Neural cell (in vitro differentiated cells): ENCODE data around the gene DPH3. TPM values are rescaled to one million over a fixed set of nuclear protein-coding genes. Genes with fewer than 3 reads are reported as not detected.

Source experiments
- H2AFZ ChIP-seq: fragments of 200-600, 300-800 bp; sonication (generic), shearing (Covaris generic); 2 replicates; pipeline ENCODE4 v1.6.0; 2014; ENCODE audit warnings: low read depth, mild to moderate bottlenecking, antibody characterized with exemption, low read length, moderate library complexity
- H3F3A ChIP-seq: fragments of 200-600 bp; shearing (Covaris generic); 2 replicates; pipeline ENCODE4 v1.6.1; 2016; ENCODE audit warnings: mild to moderate bottlenecking, moderate library complexity, mixed read lengths, antibody characterized with exemption, low read length; ENCODE audit not compliant: insufficient read depth, poor library complexity, severe bottlenecking
- H3K27ac ChIP-seq: fragments of 200-600, 300-800 bp; sonication (generic), shearing (Covaris generic); 2 replicates; pipeline ENCODE4 v1.5.1; 2014; ENCODE audit warnings: mild to moderate bottlenecking, low read length, moderate library complexity
- H3K27me3 ChIP-seq: fragments of 300-800, 200-600 bp; sonication (generic), shearing (Covaris generic); 2 replicates; pipeline ENCODE4 v1.6.0; 2014; ENCODE audit warnings: mild to moderate bottlenecking, low read depth, low read length, moderate library complexity; ENCODE audit not compliant: insufficient read depth
- H3K36me3 ChIP-seq: fragments of 300-800, 200-600 bp; sonication (generic), shearing (Covaris generic); 2 replicates; pipeline ENCODE4 v1.5.1; 2014; ENCODE audit warnings: mild to moderate bottlenecking, antibody characterized with exemption, low read length, moderate library complexity; ENCODE audit not compliant: insufficient read depth
- H3K4me2 ChIP-seq: fragments of 300-800, 200-600 bp; sonication (generic), shearing (Covaris generic); 2 replicates; pipeline ENCODE4 v1.6.0; 2014; ENCODE audit warnings: mild to moderate bottlenecking, low read length
- H3K4me3 ChIP-seq: fragments of 300-800, 200-600 bp; sonication (generic), shearing (Covaris generic); 2 replicates; pipeline ENCODE4 v1.5.1; 2014; ENCODE audit warnings: mild to moderate bottlenecking, low read length, moderate library complexity
- H3K79me2 ChIP-seq: fragments of 200-600 bp; shearing (Covaris generic); replicated peaks from 2 replicates; pipeline ENCODE4 v1.6.0; 2014; ENCODE audit warnings: mild to moderate bottlenecking, low read length, moderate library complexity; ENCODE audit not compliant: insufficient read depth
- H3K9ac ChIP-seq: fragments of 300-800, 200-600 bp; sonication (generic), shearing (Covaris generic); 2 replicates; pipeline ENCODE4 v1.6.1; 2016; ENCODE audit warnings: mild to moderate bottlenecking, low read length, mixed read lengths
- H3K9me2 ChIP-seq: fragments of 200-600 bp; shearing (Covaris generic); 2 replicates; pipeline ENCODE4 v1.6.1; 2016; ENCODE audit warnings: mild to moderate bottlenecking, low read length, mixed read lengths; ENCODE audit not compliant: insufficient read depth
- H3K9me3 ChIP-seq: fragments of 200-600, 300-800 bp; sonication (generic), shearing (Covaris generic); 2 replicates; pipeline ENCODE4 v1.6.1; 2016; ENCODE audit warnings: mild to moderate bottlenecking, mixed run types, low read length, moderate library complexity, mixed read lengths
- H4K20me1 ChIP-seq: fragments of 200-600 bp; shearing (Covaris generic); 2 replicates; pipeline ENCODE4 v1.6.1; 2016; ENCODE audit warnings: mild to moderate bottlenecking, mixed run types; ENCODE audit not compliant: insufficient read depth
- CTCF ChIP-seq: fragments of 450-650 bp; IDR thresholded peaks from 2 replicates; pipeline ENCODE4 v1.5.1; 2014; ENCODE audit warnings: antibody characterized with exemption, mild to moderate bottlenecking, moderate library complexity; ENCODE audit not compliant: poor library complexity, severe bottlenecking
- EP300 ChIP-seq: fragments of 450-650 bp; conservative IDR thresholded peaks from 2 replicates; pipeline ENCODE4 v1.6.1; 2014; ENCODE audit warnings: antibody characterized with exemption, mild to moderate bottlenecking, moderate library complexity; ENCODE audit not compliant: poor library complexity, severe bottlenecking
- EZH2 ChIP-seq: fragments of 200-600, 300-800 bp; shearing (Covaris generic), sonication (generic); IDR thresholded peaks from 2 replicates; pipeline ENCODE4 v1.6.1; 2014; ENCODE audit warnings: antibody characterized with exemption, low read length, borderline replicate concordance, mild to moderate bottlenecking; ENCODE audit not compliant: insufficient read depth, poor library complexity, severe bottlenecking
- MXI1 ChIP-seq: fragments of 450-650 bp; conservative IDR thresholded peaks from 2 replicates; pipeline ENCODE4 v1.6.1; 2014; ENCODE audit warnings: antibody characterized with exemption, mild to moderate bottlenecking; ENCODE audit not compliant: poor library complexity, severe bottlenecking
- POLR2AphosphoS5 ChIP-seq: IDR thresholded peaks from 2 replicates; pipeline ENCODE4 v1.6.1; 2012
- RAD21 ChIP-seq: fragments of 450-650 bp; conservative IDR thresholded peaks from 2 replicates; pipeline ENCODE4 v1.6.1; 2014; ENCODE audit warnings: antibody characterized with exemption, mild to moderate bottlenecking, moderate library complexity
- REST ChIP-seq: IDR thresholded peaks from 2 replicates; pipeline ENCODE4 v1.6.1; 2012; ENCODE audit warnings: borderline replicate concordance
- SMC3 ChIP-seq: fragments of 450-650 bp; conservative IDR thresholded peaks from 2 replicates; pipeline ENCODE4 v1.6.1; 2014; ENCODE audit warnings: antibody characterized with exemption, mild to moderate bottlenecking, moderate library complexity; ENCODE audit not compliant: poor library complexity
- TAF1 ChIP-seq: IDR thresholded peaks from 2 replicates; pipeline ENCODE4 v1.6.1; 2012; ENCODE audit warnings: low read depth
- polyA plus RNA-seq: library from polyadenylated mRNA; depleted of rRNA; stranded (reverse); fragments of >200 nt; gene quantifications from 2 replicates; pipeline ENCODE4 v1.2.3, GENCODE V29; 2014

Gene DPH3
- polyA plus RNA-seq, 1 donor from 2014 or later: 38.5 TPM

GRCh38 chr3:16253601-16254000, 11.1 kb downstream of the DPH3 start:
- Histone ChIP-seq H3K4me2 (no peak overlapping the region), H3K27me3 (no peaks in the 10 kb centered on the region), H3K27ac (no peak overlapping the region), H3K9me3 (no peaks in the 10 kb centered on the region), H3K4me3 (no peak overlapping the region), H3K79me2 (no peaks in the 10 kb centered on the region), H2AFZ (no peak overlapping the region), H4K20me1 (no peaks in the 10 kb centered on the region), H3K9ac (no peak overlapping the region), H3F3A (no peaks in the 10 kb centered on the region), H3K9me2 (no peaks in the 10 kb centered on the region), H3K36me3 (no peaks in the 10 kb centered on the region)
- TF ChIP-seq EZH2 (no peak), EP300 (no peak), REST (no peak), SMC3 (no peak), POLR2AphosphoS5 (no peak), TAF1 (no peak), RAD21 (no peak)

DNA sequence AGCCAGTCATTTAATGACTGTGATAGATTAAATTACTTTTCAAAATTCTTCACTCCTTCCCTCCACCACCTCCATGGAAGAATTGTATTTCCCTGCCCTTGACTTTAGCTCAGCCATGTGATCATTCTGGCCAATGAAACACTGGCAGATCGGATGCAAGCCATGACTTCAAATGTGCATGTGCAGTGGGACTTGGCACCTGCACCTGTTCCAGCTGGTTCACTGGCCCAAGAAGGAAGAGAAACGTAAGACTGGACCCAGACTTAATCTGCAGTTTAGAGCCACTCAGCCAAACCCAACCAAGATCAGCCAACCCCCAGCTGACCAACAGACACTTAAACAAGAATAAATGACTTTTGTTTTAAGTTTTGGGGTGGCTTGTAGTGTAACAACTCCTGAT, 11.8 kb downstream of the DPH3 start:
- no peak overlapping the region for H3K27ac ChIP-seq
- TF ChIP-seq TAF1 (no peak), RAD21 (no peak)

GRCh38 chr3:16252243-16252978, 12.3 kb downstream of the DPH3 start:
- Histone ChIP-seq H3K36me3 (no peaks in the 10 kb centered on the region), H3K4me3 (no peak overlapping the region), H3K27me3 (no peaks in the 10 kb centered on the region), H3F3A (no peaks in the 10 kb centered on the region), H3K9me2 (no peaks in the 10 kb centered on the region), H2AFZ (no peak overlapping the region), H3K27ac (no peak overlapping the region), H3K9ac (no peak overlapping the region), H3K79me2 (no peaks in the 10 kb centered on the region), H3K4me2 (no peak overlapping the region), H4K20me1 (no peaks in the 10 kb centered on the region), H3K9me3 (no peaks in the 10 kb centered on the region)
- TF ChIP-seq CTCF: no peak
- TF ChIP-seq RAD21: no peak
- TF ChIP-seq EP300: no peak
- no peak for TF ChIP-seq REST
- no peak for TF ChIP-seq POLR2AphosphoS5
- TF ChIP-seq TAF1: no peak
- TF ChIP-seq MXI1: no peak
- TF ChIP-seq EZH2: no peak
- no peak for TF ChIP-seq SMC3

More for the DNA sequence above, 11.8 kb downstream of the DPH3 start:
- Histone ChIP-seq H3K4me3 (no peak overlapping the region), H3K79me2 (no peaks in the 10 kb centered on the region), H3K9me3 (no peaks in the 10 kb centered on the region), H3K36me3 (no peaks in the 10 kb centered on the region), H4K20me1 (no peaks in the 10 kb centered on the region), H3K9ac (no peak overlapping the region), H3K9me2 (no peaks in the 10 kb centered on the region), H3F3A (no peaks in the 10 kb centered on the region), H2AFZ (no peak overlapping the region), H3K4me2 (no peak overlapping the region), H3K27me3 (no peaks in the 10 kb centered on the region)
